Vagina (tissue), 2 donors: ENCODE results near the gene TMEM184B. TPM values are rescaled to one million over a fixed set of nuclear protein-coding genes. Genes with fewer than 3 reads are reported as not detected.

Source experiments
- DNase-seq, 2 donors: peaks; one replicate each; pipeline ENCODE4 v3.0.0-alpha.2; 2017; ENCODE audit errors: extremely low spot score in 2 of 2
- H3K27ac ChIP-seq: fragments of 200-600 bp; sonication (generic); one replicate; pipeline ENCODE4 v1.5.1; 2019
- H3K27me3 ChIP-seq: fragments of 200-600 bp; sonication (generic); one replicate; pipeline ENCODE4 v1.5.1; 2019
- H3K36me3 ChIP-seq, 2 donors: fragments of 200-600 bp; sonication (generic); one replicate each; pipeline ENCODE4 v1.5.1; 2017 to 2019
- H3K4me1 ChIP-seq: fragments of 200-600 bp; sonication (generic); one replicate; pipeline ENCODE4 v1.5.1; 2019
- H3K4me3 ChIP-seq, 2 donors: fragments of 200-600 bp; sonication (generic); 1 replicate in 1 of 2; 2 replicates in 1 of 2; pipeline ENCODE4 v1.5.1; 2016 to 2019
- H3K9me3 ChIP-seq: fragments of 200-600 bp; sonication (generic); one replicate; pipeline ENCODE4 v1.5.1; 2019
- CTCF ChIP-seq, 3 experiments: fragments of 450-650 bp in 2 of 3; fragments of 200-600 bp in 1 of 3; sonication (generic) in 1 of 3; IDR thresholded peaks; one replicate each; pipeline ENCODE4 v1.5.1; 2017 to 2019; ENCODE audit warnings: antibody characterized with exemption in 3 of 3, mild to moderate bottlenecking in 2 of 3, moderate library complexity in 2 of 3
- POLR2A ChIP-seq, 2 donors: fragments of 450-650 bp; IDR thresholded peaks; one replicate each; pipeline ENCODE4 v1.6.1; 2017; ENCODE audit warnings: antibody characterized with exemption in 2 of 2, mild to moderate bottlenecking in 2 of 2, moderate library complexity in 2 of 2
- POLR2AphosphoS5 ChIP-seq, 2 donors: sonication (generic); formaldehyde crosslinking; IDR thresholded peaks; one replicate each; pipeline ENCODE4 v1.9.0; 2017; ENCODE audit warnings: antibody characterized with exemption in 2 of 2, mild to moderate bottlenecking in 2 of 2, low read depth in 1 of 2; ENCODE audit not compliant: insufficient read depth in 1 of 2
- intact Hi-C: fragments of 100-400 bp; cut with DNase I; formaldehyde crosslinking; loops from one replicate; pipeline ENCODE4 v1.15.1; 2023
- total RNA-seq: library from RNA; depleted of rRNA; stranded (reverse); fragments of >200 nt; gene quantifications from one replicate; pipeline ENCODE4 v1.2.3, GENCODE V29; 2016

The TMEM184B gene
- total RNA-seq, 1 donor from 2014 or later: 50.8 TPM

GRCh38 chr22:38266120-38266519 is 6.7 kb downstream of the TMEM184B start:
- intact Hi-C loops: no loop called here
- Histone ChIP-seq H3K27ac (peak overlapping the region; percentile 50), H3K4me3 (no peak overlapping the region), H3K27me3 (no peaks in the 10 kb centered on the region), H3K36me3 (peaks cover 0 to 5% of the 10 kb centered on the region in 2 donors), H3K4me1 (peaks cover 88% of the 10 kb centered on the region), H3K9me3 (no peaks in the 10 kb centered on the region)
- no peak for DNase-seq
- TF ChIP-seq CTCF (IDR thresholded peaks at IDR 0.05): no peak
- TF ChIP-seq POLR2A (IDR thresholded peaks at IDR 0.05): no peak
- no peak for TF ChIP-seq POLR2AphosphoS5 (IDR thresholded peaks at IDR 0.05; ENCODE audit: insufficient read depth in 1 of 2, low read depth in 1 of 2)

- H3K36me3 ChIP-seq: peaks cover 0 to 5% of the 10 kb centered on the region in 2 donors
- no peak for TF ChIP-seq CTCF (IDR thresholded peaks at IDR 0.05)
- TF ChIP-seq POLR2AphosphoS5 (IDR thresholded peaks at IDR 0.05; ENCODE audit: insufficient read depth in 1 of 2, low read depth in 1 of 2): no peak
- no peak for TF ChIP-seq POLR2A (IDR thresholded peaks at IDR 0.05)
- no peak overlapping the region for H3K27ac ChIP-seq
- H3K4me3 ChIP-seq: no peak overlapping the region
- DNase-seq: no peak
- intact Hi-C loops: no loop called here
- H3K9me3 ChIP-seq: no peaks in the 10 kb centered on the region
- H3K4me1 ChIP-seq: peaks cover 83% of the 10 kb centered on the region
- no peaks in the 10 kb centered on the region for H3K27me3 ChIP-seq
Measured at GRCh38 chr22:38264322-38264843, 8.4 kb downstream of the TMEM184B start.

- DNase-seq: no peak
- peaks cover 80% of the 10 kb centered on the region for H3K4me1 ChIP-seq
- H3K4me3 ChIP-seq: no peak overlapping the region
- intact Hi-C loops: no loop called here
- TF ChIP-seq POLR2A (IDR thresholded peaks at IDR 0.05): no peak
- peak in 1 of 2 donors; percentile 42 for TF ChIP-seq POLR2AphosphoS5 (IDR thresholded peaks at IDR 0.05; ENCODE audit: insufficient read depth in 1 of 2, low read depth in 1 of 2)
- TF ChIP-seq CTCF (IDR thresholded peaks at IDR 0.05): peak in 1 of 3 experiments; percentile 38
- no peaks in the 10 kb centered on the region for H3K9me3 ChIP-seq
- H3K27ac ChIP-seq: peak overlapping the region; percentile 70
- no peaks in the 10 kb centered on the region for H3K27me3 ChIP-seq
- peaks cover 0 to 5% of the 10 kb centered on the region in 2 donors for H3K36me3 ChIP-seq
Measured at GRCh38 chr22:38262051-38262795, 10.6 kb downstream of the TMEM184B start.

GRCh38 chr22:38260761-38261681 is 11.8 kb downstream of the TMEM184B start:
- intact Hi-C loops: no loop called here

More at GRCh38 chr22:38260761-38261681, 11.8 kb downstream of the TMEM184B start:
- Histone ChIP-seq H3K27ac (peak overlapping the region; percentile 70), H3K4me3 (no peak overlapping the region), H3K27me3 (no peaks in the 10 kb centered on the region), H3K4me1 (peaks cover 69% of the 10 kb centered on the region), H3K9me3 (no peaks in the 10 kb centered on the region), H3K36me3 (peaks cover 0 to 5% of the 10 kb centered on the region in 2 donors)
- no peak for DNase-seq
- TF ChIP-seq CTCF (IDR thresholded peaks at IDR 0.05) (no peak), POLR2A (IDR thresholded peaks at IDR 0.05) (no peak), POLR2AphosphoS5 (IDR thresholded peaks at IDR 0.05; ENCODE audit: insufficient read depth in 1 of 2, low read depth in 1 of 2) (no peak)
